AG04449 (cell line): ENCODE data around the gene BCL11A.

ENCODE experiments used
- CTCF ChIA-PET: fragments of 350-600 bp; formaldehyde crosslinking; extraction: SDS; loops from one replicate; lab custom pipeline; 2021; ENCODE audit warnings: antibody characterized with exemption; lab: Yijun Ruan, JAX
- POLR2A ChIA-PET: fragments of 400-600, 350-600 bp; formaldehyde crosslinking; extraction: SDS; loops from one replicate; lab custom pipeline; 2020; ENCODE audit warnings: antibody characterized with exemption, inconsistent platforms; lab: Yijun Ruan, JAX
- DNase-seq: peaks from one replicate; pipeline ENCODE4 v3.0.0-alpha.2; 2010; ENCODE audit warnings: low read depth, low spot score
- H3K4me3 ChIP-seq: 2 replicates; pipeline ENCODE4 v1.5.1; 2011; ENCODE audit warnings: low read depth, mild to moderate bottlenecking, control low read depth, low read length
- TF ChIP-seq, protein P1 (sequence below): IDR thresholded peaks from one replicate; pipeline ENCODE4 v1.5.1; 2011; ENCODE audit warnings: mild to moderate bottlenecking, moderate library complexity, low read length, control low read depth, inconsistent platforms; ENCODE audit not compliant: insufficient read depth; ENCODE audit errors: missing control alignments

The BCL11A gene

DNA sequence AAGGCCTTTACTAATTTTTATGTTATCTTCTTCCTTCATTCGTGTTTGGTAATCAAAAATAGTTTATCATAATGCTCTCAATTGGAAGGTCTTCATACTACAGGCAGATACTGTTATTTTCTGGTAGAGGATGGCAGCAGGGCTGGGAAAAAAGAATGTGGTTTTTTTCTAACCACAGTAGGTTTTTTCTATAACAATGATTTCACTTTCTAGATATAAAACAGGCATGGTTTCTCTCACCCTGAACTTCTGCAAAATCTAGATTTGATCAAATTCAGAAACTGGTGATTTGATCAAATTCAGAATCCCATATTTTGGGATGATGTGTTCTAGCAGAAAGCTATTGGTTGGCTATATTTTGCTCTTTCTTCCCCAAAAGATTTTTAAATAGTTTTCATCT is 27.6 kb downstream of the BCL11A start:
- POLR2A ChIA-PET: no interaction called here
- CTCF ChIA-PET: no interaction called here
- TF ChIP-seq, protein P1, sequence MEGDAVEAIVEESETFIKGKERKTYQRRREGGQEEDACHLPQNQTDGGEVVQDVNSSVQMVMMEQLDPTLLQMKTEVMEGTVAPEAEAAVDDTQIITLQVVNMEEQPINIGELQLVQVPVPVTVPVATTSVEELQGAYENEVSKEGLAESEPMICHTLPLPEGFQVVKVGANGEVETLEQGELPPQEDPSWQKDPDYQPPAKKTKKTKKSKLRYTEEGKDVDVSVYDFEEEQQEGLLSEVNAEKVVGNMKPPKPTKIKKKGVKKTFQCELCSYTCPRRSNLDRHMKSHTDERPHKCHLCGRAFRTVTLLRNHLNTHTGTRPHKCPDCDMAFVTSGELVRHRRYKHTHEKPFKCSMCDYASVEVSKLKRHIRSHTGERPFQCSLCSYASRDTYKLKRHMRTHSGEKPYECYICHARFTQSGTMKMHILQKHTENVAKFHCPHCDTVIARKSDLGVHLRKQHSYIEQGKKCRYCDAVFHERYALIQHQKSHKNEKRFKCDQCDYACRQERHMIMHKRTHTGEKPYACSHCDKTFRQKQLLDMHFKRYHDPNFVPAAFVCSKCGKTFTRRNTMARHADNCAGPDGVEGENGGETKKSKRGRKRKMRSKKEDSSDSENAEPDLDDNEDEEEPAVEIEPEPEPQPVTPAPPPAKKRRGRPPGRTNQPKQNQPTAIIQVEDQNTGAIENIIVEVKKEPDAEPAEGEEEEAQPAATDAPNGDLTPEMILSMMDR: no peak
- H3K4me3 ChIP-seq: no peak overlapping the region
- DNase-seq: no peak

DNA sequence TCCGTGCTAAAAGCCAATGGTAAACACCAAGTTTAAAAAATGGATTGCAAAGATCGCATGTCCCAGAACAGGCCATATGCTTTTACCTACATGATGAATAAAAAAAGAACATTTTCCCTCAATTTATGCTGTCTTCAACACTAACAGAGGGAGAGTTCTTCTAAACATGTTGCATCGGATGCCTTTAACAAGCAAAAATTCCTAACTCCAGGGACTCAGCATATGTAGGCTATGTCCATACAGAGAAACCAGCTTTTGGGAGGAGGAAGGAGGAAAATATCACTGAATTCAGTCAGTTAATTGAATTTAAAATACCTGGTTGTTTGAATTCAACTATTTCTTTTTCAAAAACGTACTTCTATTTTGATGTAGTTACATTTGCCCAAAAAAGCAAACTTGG is 28.6 kb downstream of the BCL11A start:
- DNase-seq: no peak
- TF ChIP-seq, protein P1: no peak
- ChIA-PET CTCF (interaction anchor here (1.5 kb wide), 1 partner anchor 25 kb away, joined by 6 read pairs; no protein-coding TSS in a partner anchor), POLR2A (no interaction called here)
- H3K4me3 ChIP-seq: no peak overlapping the region

DNA sequence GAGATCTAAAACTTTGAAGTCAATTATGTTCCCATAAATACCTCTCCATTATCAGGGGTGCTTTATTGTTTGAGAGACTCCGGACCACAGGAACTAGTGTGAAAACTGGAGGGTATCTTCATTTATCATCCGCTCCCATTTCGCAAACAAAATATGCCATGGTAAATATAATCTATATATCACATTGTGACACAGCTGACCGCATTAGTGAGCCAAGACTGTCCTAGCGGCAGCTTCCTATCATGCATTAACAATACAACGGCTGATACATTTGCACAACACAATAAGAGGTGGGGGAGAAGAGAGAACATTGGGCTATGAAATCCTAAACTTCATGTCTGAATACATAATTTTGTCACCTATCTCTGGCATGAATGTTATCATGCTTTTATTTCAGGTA is 29.5 kb downstream of the BCL11A start:
- TF ChIP-seq, protein P1: no peak
- DNase-seq: no peak
- CTCF ChIA-PET: interaction anchor here (1.5 kb wide), 1 partner anchor 26 kb away, joined by 6 read pairs; no protein-coding TSS in a partner anchor
- no peak overlapping the region for H3K4me3 ChIP-seq
- POLR2A ChIA-PET: no interaction called here

DNA sequence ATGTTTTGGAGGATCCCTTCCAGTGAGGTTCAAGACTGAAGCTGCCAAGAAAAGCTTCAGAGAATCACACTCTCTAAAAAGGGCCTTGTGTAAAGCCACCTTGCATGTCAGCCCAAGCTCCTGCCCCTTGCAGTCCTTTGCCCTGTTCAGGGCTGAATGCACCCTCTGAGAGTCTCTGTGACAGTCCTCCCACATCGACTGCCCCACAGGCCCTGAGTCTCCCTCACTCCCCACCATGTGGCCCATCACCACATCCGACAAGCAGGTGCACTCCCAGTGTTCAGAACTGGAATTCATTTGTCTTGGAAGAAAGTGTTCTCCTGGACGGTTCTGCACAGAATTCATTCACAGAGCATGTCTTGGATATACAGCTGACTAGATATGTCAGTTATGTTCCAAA is 31.0 kb downstream of the BCL11A start:
- POLR2A ChIA-PET: no interaction called here
- no peak overlapping the region for H3K4me3 ChIP-seq
- no peak for DNase-seq
- TF ChIP-seq, protein P1: no peak
- CTCF ChIA-PET: no interaction called here

DNA sequence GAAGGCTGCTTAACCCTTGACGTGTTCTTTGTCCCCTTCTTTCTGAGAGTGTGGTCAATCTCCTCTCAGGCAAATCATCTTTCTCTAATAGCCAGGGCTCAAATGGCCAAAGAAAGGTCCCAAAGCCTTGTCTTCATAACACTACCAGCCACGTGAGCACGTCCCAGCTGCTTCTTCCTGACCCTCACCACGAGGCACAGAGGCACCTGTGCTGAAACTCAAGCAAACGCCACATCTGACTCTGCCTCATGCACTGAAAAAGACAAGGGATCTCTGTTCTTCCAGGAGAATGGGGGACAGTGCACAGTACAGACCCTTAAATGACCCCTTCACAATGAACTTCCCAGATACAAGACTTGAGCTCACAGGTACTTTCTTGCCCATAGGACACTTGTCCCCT is 31.8 kb downstream of the BCL11A start:
- CTCF ChIA-PET: interaction anchor here (0.6 to 1.4 kb wide), 2 partner anchors 9 to 21 kb away, joined by 3 read pairs; no protein-coding TSS in a partner anchor
- no peak for DNase-seq
- H3K4me3 ChIP-seq: no peak overlapping the region
- POLR2A ChIA-PET: no interaction called here
- TF ChIP-seq, protein P1: no peak

DNA sequence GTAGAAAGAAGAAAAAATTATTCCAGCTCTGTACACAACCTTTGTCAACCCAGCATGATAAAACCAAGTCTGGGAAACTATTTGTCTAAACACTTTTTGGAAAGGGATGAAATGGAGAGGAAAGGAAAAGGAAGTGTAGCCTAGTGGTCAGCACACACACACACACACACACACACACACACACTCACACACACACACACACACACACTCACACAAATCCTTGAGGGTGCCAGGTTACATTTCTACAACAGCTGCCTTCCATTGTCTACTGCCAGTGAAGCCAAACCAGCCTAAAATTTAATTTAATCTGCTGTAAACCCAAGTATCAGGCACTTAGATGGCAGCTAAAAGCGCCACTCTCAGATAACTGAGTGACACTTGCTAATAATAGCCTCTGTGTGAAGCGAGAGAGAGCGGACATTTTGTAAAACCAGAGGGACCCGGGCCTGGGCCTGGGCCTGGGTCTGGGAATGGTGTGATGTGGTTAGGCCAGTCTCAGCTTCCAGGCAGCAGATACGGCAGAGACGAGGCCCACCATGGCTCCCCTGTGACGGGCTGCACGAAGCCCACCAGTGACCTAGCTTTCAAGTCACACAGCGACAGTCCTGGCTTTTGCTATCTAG is 32.4 kb downstream of the BCL11A start:
- DNase-seq: no peak
- H3K4me3 ChIP-seq: no peak overlapping the region
- POLR2A ChIA-PET: interaction anchor here (0.7 kb wide), 1 partner anchor 952 kb away, joined by 4 read pairs; no protein-coding TSS in a partner anchor
- TF ChIP-seq, protein P1: no peak
- CTCF ChIA-PET: interaction anchor here (0.7 to 1.4 kb wide), 2 partner anchors 21 to 22 kb away, joined by 3 read pairs; no protein-coding TSS in a partner anchor
